ENCODE results near the gene UTS2B. TPM values are rescaled to one million over a fixed set of nuclear protein-coding genes. Genes with fewer than 3 reads are reported as not detected.

UTS2B gene
- total and polyA plus RNA-seq, 10 of the 15 experiments (the other 5 are each of a cell fraction or from before 2014, with no cell fraction given) = 0.15 to 0.72 (median 0.44) TPM

- peak; percentile 97 for TF ChIP-seq SPI1 (IDR thresholded peaks at IDR 0.05; ENCODE audit: borderline replicate concordance, insufficient read depth, low read depth, low read length)
- TF ChIP-seq NBN (IDR thresholded peaks at IDR 0.05) = peak; percentile 100
- peak; percentile 91; the same call in 1 of the 2 replicates for TF ChIP-seq CBX5 (IDR thresholded peaks at IDR 0.05; ENCODE audit: low read depth)
- no peak for TF ChIP-seq POLR2AphosphoS5 (IDR thresholded peaks at IDR 0.05; ENCODE audit: low read length)
- TF ChIP-seq NFIC (IDR thresholded peaks at IDR 0.05; ENCODE audit: low read depth, low read length) = peak; percentile 99
- peak; percentile 83 for TF ChIP-seq CREM (IDR thresholded peaks at IDR 0.05; ENCODE audit: low read depth)
- no peak for TF ChIP-seq ZBTB4 (CRISPR knock-in tag; IDR thresholded peaks at IDR 0.05)
- no peak for TF ChIP-seq POLR2A (IDR thresholded peaks at IDR 0.05; ENCODE audit: low read depth, low read length)
- TF ChIP-seq USF2 (IDR thresholded peaks at IDR 0.05; ENCODE audit: borderline replicate concordance, low read depth, low read length) = no peak
- no peak for TF ChIP-seq CBX3 (IDR thresholded peaks at IDR 0.05; ENCODE audit: borderline replicate concordance, low read depth)
- no peak for TF ChIP-seq E2F4 (IDR thresholded peaks at IDR 0.05; ENCODE audit: low read depth, low read length)
- peak; percentile 76 for TF ChIP-seq MYB (IDR thresholded peaks at IDR 0.05; ENCODE audit: borderline replicate concordance, low read depth, low read length)
- TF ChIP-seq NR2C2 (IDR thresholded peaks at IDR 0.05; ENCODE audit: borderline replicate concordance, control insufficient read depth, insufficient read length, low read depth) = no peak
- 0 out of 2 replicates have a peak, but pooled peaks have one; percentile 55 for TF ChIP-seq HSF1 (IDR thresholded peaks at IDR 0.05; ENCODE audit: low read depth, low read length)
- no peak for TF ChIP-seq HCFC1 (IDR thresholded peaks at IDR 0.05; ENCODE audit: low read length)
- 0 out of 2 replicates have a peak, but pooled peaks have one; percentile 9 for TF ChIP-seq ZNF687 (IDR thresholded peaks at IDR 0.05)
- TF ChIP-seq NFXL1 (IDR thresholded peaks at IDR 0.05; ENCODE audit: borderline replicate concordance) = no peak
- no peak for TF ChIP-seq SUPT20H (IDR thresholded peaks at IDR 0.05; ENCODE audit: borderline replicate concordance, control insufficient read depth, low read depth, low read length)
- TF ChIP-seq CHD4 (IDR thresholded peaks at IDR 0.05) = no peak
- peak; percentile 96 for TF ChIP-seq IRF4 (IDR thresholded peaks at IDR 0.05; ENCODE audit: low read depth, low read length)
- peak; percentile 90; the same call in 1 of the 2 replicates for TF ChIP-seq STAT3 (IDR thresholded peaks at IDR 0.05; ENCODE audit: low read depth, low read length)
Observed at GRCh38 chr3:191296041-191296541, 34.2 kb downstream of the UTS2B start (continued).
